ENCODE measurements around the gene LVRN.

LVRN gene

GRCh38 chr5:115961381-115962238 is 665 bp upstream of the LVRN start:
- no peak for DNase-seq

GRCh38 chr5:115962565-115963402 is 509 bp downstream of the LVRN start:
- DNase-seq = no peak

- DNase-seq = no peak
These were observed 1.3 kb downstream of the LVRN start for GRCh38 chr5:115963566-115963965.

GRCh38 chr5:115968770-115969169 is 6.5 kb downstream of the LVRN start:
- no peak for DNase-seq

- no peak for DNase-seq
These were observed 14.8 kb downstream of the LVRN start for GRCh38 chr5:115977096-115977495.

GRCh38 chr5:115977988-115978387 is 15.7 kb downstream of the LVRN start:
- DNase-seq = no peak

- no peak for DNase-seq
These were observed 16.5 kb downstream of the LVRN start for GRCh38 chr5:115978779-115979178.

- no peak for DNase-seq
These were observed 17.1 kb downstream of the LVRN start for GRCh38 chr5:115979201-115980041.

- DNase-seq = no peak
These were observed 21.2 kb downstream of the LVRN start for GRCh38 chr5:115983519-115983918.

GRCh38 chr5:115985802-115986757 is 23.8 kb downstream of the LVRN start:
- no peak for DNase-seq

- DNase-seq = no peak
These were observed 25.7 kb downstream of the LVRN start for GRCh38 chr5:115988002-115988401.

- no peak for DNase-seq
These were observed 30.6 kb downstream of the LVRN start for GRCh38 chr5:115992848-115993350.

- DNase-seq = no peak
These were observed 33.1 kb downstream of the LVRN start for GRCh38 chr5:115995351-115995750.

GRCh38 chr5:116002116-116002906 is 40.0 kb downstream of the LVRN start:
- DNase-seq = no peak

GRCh38 chr5:116004248-116004647 is 42.0 kb downstream of the LVRN start:
- no peak for DNase-seq

GRCh38 chr5:116009806-116010205 is 47.5 kb downstream of the LVRN start:
- DNase-seq = no peak

- no peak for DNase-seq
These were observed 48.8 kb downstream of the LVRN start for GRCh38 chr5:116011046-116011445.

GRCh38 chr5:116013207-116013785 is 51.0 kb downstream of the LVRN start:
- no peak for DNase-seq

- DNase-seq = no peak
These were observed 51.7 kb downstream of the LVRN start for GRCh38 chr5:116013936-116014335.

- DNase-seq = no peak
These were observed 61.3 kb downstream of the LVRN start for GRCh38 chr5:116023619-116024018.
